ENCODE results near the gene TFR2. TPM values are rescaled to one million over a fixed set of nuclear protein-coding genes. Genes with fewer than 3 reads are reported as not detected.
A peak's percentile ranks its signal among the peaks of the same experiment; 100 is the strongest.

The TFR2 gene
- total and polyA plus RNA-seq, 2 donors (not counting 1 experiment from before 2014, with no cell fraction given), result 5.9 to 10.0 TPM

DNA sequence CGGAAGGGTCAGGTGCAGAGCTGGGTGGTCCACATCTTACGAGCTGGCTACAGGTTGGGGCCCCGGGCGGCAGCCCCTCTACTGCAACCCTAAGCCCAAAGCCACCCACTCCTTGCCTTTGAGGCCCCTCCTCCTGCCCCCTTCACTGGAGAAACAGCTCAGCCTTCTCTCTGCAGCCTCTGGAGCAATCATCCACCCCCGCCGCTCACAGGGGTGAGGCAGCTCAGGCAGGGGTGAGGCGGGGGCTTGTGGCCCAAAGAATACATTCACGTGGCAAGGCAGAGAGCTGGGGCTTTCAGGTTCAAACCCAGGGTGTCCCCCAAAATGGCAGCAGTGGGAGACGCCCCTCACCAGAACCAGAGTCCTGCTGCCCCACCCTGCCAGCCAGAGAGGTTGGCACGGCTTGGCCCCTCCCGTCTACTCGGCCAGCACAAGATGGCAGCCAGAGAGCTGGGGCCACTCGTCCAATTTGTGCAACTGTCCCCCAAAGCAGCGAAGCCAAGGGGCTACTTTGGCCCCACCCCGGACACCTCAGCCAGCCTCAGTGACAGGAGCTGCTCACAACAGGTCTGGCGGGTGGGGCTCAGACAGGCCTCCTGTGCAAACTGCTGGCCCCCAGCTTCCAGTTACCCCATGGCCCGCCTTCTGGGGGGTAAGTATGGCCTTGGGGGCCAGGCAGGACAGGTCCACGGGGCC lies 39.4 kb upstream of the TFR2 start:
- peaks cover 7% of the 10 kb centered on the region for H3K4me1 Mint-ChIP-seq
- Histone ChIP-seq H3K4me1 (ENCODE audit: control insufficient read depth in 2 of 2, insufficient read depth in 2 of 2, low read length in 2 of 2) (peaks cover 0 to 3% of the 10 kb centered on the region in 2 donors), H3K27me3 (replicated peaks in 1 of 4; ENCODE audit: control extremely low read depth in 1 of 4, control insufficient read depth in 3 of 4, insufficient read depth in 4 of 4, low read length in 3 of 4) (no peaks in the 10 kb centered on the region), H3K4me3 (ENCODE audit: control extremely low read depth in 1 of 5, extremely low read depth in 1 of 5, insufficient read depth in 1 of 5, low read depth in 2 of 5, low read length in 4 of 5) (no peak overlapping the region), H2AFZ (ENCODE audit: insufficient read depth, low read depth, low read length, poor library complexity, severe bottlenecking) (no peak overlapping the region), H3K9me3 (ENCODE audit: control extremely low read depth in 1 of 3, control insufficient read depth in 2 of 3, insufficient read depth in 1 of 3, low read length in 2 of 3) (no peaks in the 10 kb centered on the region), H3K79me2 (ENCODE audit: control insufficient read depth, insufficient read depth, low read length) (no peaks in the 10 kb centered on the region), H3K27ac (ENCODE audit: low read length in 2 of 2) (no peak overlapping the region), H3K36me3 (replicated peaks in 1 of 2; ENCODE audit: control extremely low read depth in 1 of 2, control insufficient read depth in 1 of 2, extremely low read depth in 1 of 2, insufficient read depth in 2 of 2, low read length in 1 of 2) (peaks cover 0 to 81% of the 10 kb centered on the region in 2 experiments), H4K20me1 (ENCODE audit: control insufficient read depth, insufficient read depth, low read length, poor library complexity, severe bottlenecking) (peaks cover 70% of the 10 kb centered on the region), H3K9ac (ENCODE audit: low read length) (no peak overlapping the region), H3K4me2 (replicated peaks; ENCODE audit: low read depth, low read length, poor library complexity, severe bottlenecking) (no peak overlapping the region)
- H3K4me3 Mint-ChIP-seq, result no peak overlapping the region
- H3K27me3 Mint-ChIP-seq, result no peaks in the 10 kb centered on the region
- ChIA-PET CTCF (interaction anchor here (0.6 to 2.5 kb wide), 6 partner anchors 11 to 121 kb away, joined by 3 to 18 read pairs (median 3); partner anchors contain the start of gene POP7), POLR2A (interaction anchor here (0.7 to 1.2 kb wide), 2 partner anchors 26 to 95 kb away, joined by 4 to 16 read pairs; partner anchors contain the start of genes FBXO24 and LRCH4)
- no peaks in the 10 kb centered on the region for H3K9me3 Mint-ChIP-seq (ENCODE audit: insufficient read depth)
- peak; percentile 25 for DNase-seq
- H3K27ac Mint-ChIP-seq, result no peak overlapping the region
- TF ChIP-seq EZH2 (IDR thresholded peaks at IDR 0.05; ENCODE audit: borderline replicate concordance, insufficient read depth, low read depth, low read length, poor library complexity, severe bottlenecking), result no peak
- TF ChIP-seq, protein P1, sequence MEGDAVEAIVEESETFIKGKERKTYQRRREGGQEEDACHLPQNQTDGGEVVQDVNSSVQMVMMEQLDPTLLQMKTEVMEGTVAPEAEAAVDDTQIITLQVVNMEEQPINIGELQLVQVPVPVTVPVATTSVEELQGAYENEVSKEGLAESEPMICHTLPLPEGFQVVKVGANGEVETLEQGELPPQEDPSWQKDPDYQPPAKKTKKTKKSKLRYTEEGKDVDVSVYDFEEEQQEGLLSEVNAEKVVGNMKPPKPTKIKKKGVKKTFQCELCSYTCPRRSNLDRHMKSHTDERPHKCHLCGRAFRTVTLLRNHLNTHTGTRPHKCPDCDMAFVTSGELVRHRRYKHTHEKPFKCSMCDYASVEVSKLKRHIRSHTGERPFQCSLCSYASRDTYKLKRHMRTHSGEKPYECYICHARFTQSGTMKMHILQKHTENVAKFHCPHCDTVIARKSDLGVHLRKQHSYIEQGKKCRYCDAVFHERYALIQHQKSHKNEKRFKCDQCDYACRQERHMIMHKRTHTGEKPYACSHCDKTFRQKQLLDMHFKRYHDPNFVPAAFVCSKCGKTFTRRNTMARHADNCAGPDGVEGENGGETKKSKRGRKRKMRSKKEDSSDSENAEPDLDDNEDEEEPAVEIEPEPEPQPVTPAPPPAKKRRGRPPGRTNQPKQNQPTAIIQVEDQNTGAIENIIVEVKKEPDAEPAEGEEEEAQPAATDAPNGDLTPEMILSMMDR (IDR thresholded peaks at IDR 0.05), result no peak
- 93% methylated on average over 16 of the region's 18 CpGs for WGBS (ENCODE audit: insufficient coverage)
- intact Hi-C loops (cut with micrococcal nuclease), result no loop called here
- no peak for ATAC-seq (ENCODE audit: low read depth)

All from B cell (primary cell).